SU-DHL-6 (cell line): ENCODE measurements around the gene FOXR1.

Experiments used
- EZH2phosphoT487 ChIP-seq: fragments of 200-600 bp; sonication (generic), shearing (Covaris generic); conservative IDR thresholded peaks from 2 replicates; pipeline ENCODE4 v1.6.1; 2018; ENCODE audit warnings: mild to moderate bottlenecking, antibody characterized with exemption, low read length, moderate library complexity, mixed read lengths
- TF ChIP-seq, protein P1 (sequence below): fragments of 200-600 bp; sonication (generic); IDR thresholded peaks from one replicate; pipeline ENCODE4 v1.5.1; 2017; ENCODE audit warnings: antibody characterized with exemption, mild to moderate bottlenecking, low read length, moderate library complexity; ENCODE audit not compliant: insufficient read depth, poor library complexity, severe bottlenecking

- TF ChIP-seq, protein P1, sequence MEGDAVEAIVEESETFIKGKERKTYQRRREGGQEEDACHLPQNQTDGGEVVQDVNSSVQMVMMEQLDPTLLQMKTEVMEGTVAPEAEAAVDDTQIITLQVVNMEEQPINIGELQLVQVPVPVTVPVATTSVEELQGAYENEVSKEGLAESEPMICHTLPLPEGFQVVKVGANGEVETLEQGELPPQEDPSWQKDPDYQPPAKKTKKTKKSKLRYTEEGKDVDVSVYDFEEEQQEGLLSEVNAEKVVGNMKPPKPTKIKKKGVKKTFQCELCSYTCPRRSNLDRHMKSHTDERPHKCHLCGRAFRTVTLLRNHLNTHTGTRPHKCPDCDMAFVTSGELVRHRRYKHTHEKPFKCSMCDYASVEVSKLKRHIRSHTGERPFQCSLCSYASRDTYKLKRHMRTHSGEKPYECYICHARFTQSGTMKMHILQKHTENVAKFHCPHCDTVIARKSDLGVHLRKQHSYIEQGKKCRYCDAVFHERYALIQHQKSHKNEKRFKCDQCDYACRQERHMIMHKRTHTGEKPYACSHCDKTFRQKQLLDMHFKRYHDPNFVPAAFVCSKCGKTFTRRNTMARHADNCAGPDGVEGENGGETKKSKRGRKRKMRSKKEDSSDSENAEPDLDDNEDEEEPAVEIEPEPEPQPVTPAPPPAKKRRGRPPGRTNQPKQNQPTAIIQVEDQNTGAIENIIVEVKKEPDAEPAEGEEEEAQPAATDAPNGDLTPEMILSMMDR: no peak
- no peak for TF ChIP-seq EZH2phosphoT487
These were observed 8.8 kb downstream of the FOXR1 start for GRCh38 chr11:118980191-118980881.
